ENCODE data around the gene CFAP221.

The CFAP221 gene

GRCh38 chr2:119567292-119567691 lies 23.0 kb downstream of the CFAP221 start:
- Histone ChIP-seq H3K9me3 (replicated peaks; ENCODE audit: insufficient read depth, low read length) (no peaks in the 10 kb centered on the region), H3K27ac (ENCODE audit: low read length) (no peak overlapping the region), H3K4me2 (ENCODE audit: low read depth, low read length) (no peak overlapping the region), H3K4me1 (ENCODE audit: low read length) (peaks cover 4% of the 10 kb centered on the region; the same call in 1 of the 2 replicates), H3K36me3 (replicated peaks; ENCODE audit: insufficient read depth, low read length) (no peaks in the 10 kb centered on the region), H3F3A (ENCODE audit: insufficient read depth, low read length) (no peaks in the 10 kb centered on the region), H4K20me1 (ENCODE audit: insufficient read depth, low read length) (no peaks in the 10 kb centered on the region), H2AFZ (ENCODE audit: low read length) (no peak overlapping the region), H3K27me3 (replicated peaks; ENCODE audit: insufficient read depth, low read length) (no peaks in the 10 kb centered on the region), H3K4me3 (ENCODE audit: low read length) (no peak overlapping the region), H3K9ac (ENCODE audit: low read length) (no peak overlapping the region), H3K9me2 (replicated peaks; ENCODE audit: insufficient read depth, low read length) (no peaks in the 10 kb centered on the region), H3K79me2 (ENCODE audit: low read length) (no peaks in the 10 kb centered on the region)
- TF ChIP-seq EZH2 (optimal IDR thresholded peaks at IDR 0.05; ENCODE audit: low read depth, low read length) = no peak
- TF ChIP-seq, protein P1, sequence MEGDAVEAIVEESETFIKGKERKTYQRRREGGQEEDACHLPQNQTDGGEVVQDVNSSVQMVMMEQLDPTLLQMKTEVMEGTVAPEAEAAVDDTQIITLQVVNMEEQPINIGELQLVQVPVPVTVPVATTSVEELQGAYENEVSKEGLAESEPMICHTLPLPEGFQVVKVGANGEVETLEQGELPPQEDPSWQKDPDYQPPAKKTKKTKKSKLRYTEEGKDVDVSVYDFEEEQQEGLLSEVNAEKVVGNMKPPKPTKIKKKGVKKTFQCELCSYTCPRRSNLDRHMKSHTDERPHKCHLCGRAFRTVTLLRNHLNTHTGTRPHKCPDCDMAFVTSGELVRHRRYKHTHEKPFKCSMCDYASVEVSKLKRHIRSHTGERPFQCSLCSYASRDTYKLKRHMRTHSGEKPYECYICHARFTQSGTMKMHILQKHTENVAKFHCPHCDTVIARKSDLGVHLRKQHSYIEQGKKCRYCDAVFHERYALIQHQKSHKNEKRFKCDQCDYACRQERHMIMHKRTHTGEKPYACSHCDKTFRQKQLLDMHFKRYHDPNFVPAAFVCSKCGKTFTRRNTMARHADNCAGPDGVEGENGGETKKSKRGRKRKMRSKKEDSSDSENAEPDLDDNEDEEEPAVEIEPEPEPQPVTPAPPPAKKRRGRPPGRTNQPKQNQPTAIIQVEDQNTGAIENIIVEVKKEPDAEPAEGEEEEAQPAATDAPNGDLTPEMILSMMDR (IDR thresholded peaks at IDR 0.05; ENCODE audit: low read length) = no peak
- TF ChIP-seq EZH2phosphoT487 (IDR thresholded peaks at IDR 0.05; ENCODE audit: low read length) = no peak
- no peak for DNase-seq

DNA sequence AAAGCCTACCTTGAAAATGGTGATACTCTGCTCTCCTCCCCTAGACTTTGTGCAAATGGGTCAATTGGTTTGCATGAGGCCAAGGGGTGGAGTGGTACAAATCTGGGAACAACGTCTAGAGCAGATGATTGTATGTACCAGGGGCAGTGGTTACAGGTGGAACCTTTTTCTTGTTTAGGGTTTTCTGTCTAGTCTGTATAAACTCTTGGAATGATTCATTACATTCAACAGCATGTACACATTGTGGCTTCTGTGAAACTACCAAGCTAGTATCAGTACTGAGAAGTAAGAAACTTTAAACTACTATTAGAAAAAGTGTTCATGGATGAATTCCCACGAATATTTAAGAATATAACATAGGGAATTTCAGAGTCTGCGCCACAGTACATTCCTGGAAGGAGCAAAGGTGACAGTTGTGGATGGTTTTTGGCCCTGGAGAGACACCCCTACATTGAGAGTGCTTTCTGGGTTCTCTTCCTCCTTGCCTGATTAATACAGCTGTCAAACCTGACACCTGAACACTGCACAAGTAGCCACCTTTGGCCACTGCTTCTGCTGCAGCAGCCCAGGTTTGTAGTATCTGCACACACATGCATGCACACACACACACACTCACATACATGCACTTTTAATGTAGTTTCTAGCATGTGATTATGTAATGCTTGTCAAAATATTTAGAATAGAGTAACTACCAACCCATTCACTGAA lies 30.0 kb downstream of the CFAP221 start:
- H3K4me2 ChIP-seq (ENCODE audit: low read depth, low read length) = peak overlapping the region; percentile 38
- no peaks in the 10 kb centered on the region for H3K9me2 ChIP-seq (replicated peaks; ENCODE audit: insufficient read depth, low read length)
- no peak overlapping the region for H3K4me3 ChIP-seq (ENCODE audit: low read length)
- no peaks in the 10 kb centered on the region for H3K27me3 ChIP-seq (replicated peaks; ENCODE audit: insufficient read depth, low read length)
- no peaks in the 10 kb centered on the region for H3K9me3 ChIP-seq (replicated peaks; ENCODE audit: insufficient read depth, low read length)
- peak overlapping the region; percentile 38; the same call in 1 of the 2 replicates for H3K27ac ChIP-seq (ENCODE audit: low read length)
- peaks cover 20% of the 10 kb centered on the region for H3F3A ChIP-seq (ENCODE audit: insufficient read depth, low read length)
- H3K79me2 ChIP-seq (ENCODE audit: low read length) = no peaks in the 10 kb centered on the region
- no peak overlapping the region for H3K9ac ChIP-seq (ENCODE audit: low read length)
- no peaks in the 10 kb centered on the region for H4K20me1 ChIP-seq (ENCODE audit: insufficient read depth, low read length)
- DNase-seq = peak; percentile 74
- no peaks in the 10 kb centered on the region for H3K36me3 ChIP-seq (replicated peaks; ENCODE audit: insufficient read depth, low read length)
- TF ChIP-seq, protein P1 (IDR thresholded peaks at IDR 0.05; ENCODE audit: low read length) = no peak
- TF ChIP-seq EZH2phosphoT487 (IDR thresholded peaks at IDR 0.05; ENCODE audit: low read length) = no peak
- TF ChIP-seq EZH2 (optimal IDR thresholded peaks at IDR 0.05; ENCODE audit: low read depth, low read length) = no peak
- H2AFZ ChIP-seq (ENCODE audit: low read length) = no peak overlapping the region
- peaks cover 31% of the 10 kb centered on the region for H3K4me1 ChIP-seq (ENCODE audit: low read length)

DNA sequence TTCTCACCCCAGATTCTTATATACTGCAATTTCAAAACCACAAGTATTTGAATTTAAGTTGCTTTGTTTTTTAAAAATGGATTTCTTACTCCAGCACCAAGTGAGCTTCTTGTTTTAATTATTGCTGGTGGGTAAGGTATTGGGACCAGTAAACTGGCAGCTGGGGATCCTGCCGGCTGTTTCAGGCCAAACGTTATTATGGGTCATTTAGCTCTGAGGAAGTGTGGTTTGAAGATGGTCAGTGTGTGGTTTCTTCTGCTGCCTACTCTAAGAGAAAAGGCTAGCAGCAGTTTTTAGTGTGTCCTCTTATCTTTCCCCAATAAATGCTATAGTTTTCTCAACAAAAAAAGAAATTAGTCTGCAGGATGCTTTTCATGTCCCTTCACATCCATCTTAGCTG lies 30.6 kb downstream of the CFAP221 start:
- H3K27ac ChIP-seq (ENCODE audit: low read length) = peak overlapping the region; percentile 38; the same call in 1 of the 2 replicates
- no peak overlapping the region for H3K9ac ChIP-seq (ENCODE audit: low read length)
- H3K9me2 ChIP-seq (replicated peaks; ENCODE audit: insufficient read depth, low read length) = no peaks in the 10 kb centered on the region
- H3K4me3 ChIP-seq (ENCODE audit: low read length) = no peak overlapping the region
- no peaks in the 10 kb centered on the region for H3K36me3 ChIP-seq (replicated peaks; ENCODE audit: insufficient read depth, low read length)
- no peaks in the 10 kb centered on the region for H3K79me2 ChIP-seq (ENCODE audit: low read length)
- no peak overlapping the region for H2AFZ ChIP-seq (ENCODE audit: low read length)
- TF ChIP-seq, protein P1 (IDR thresholded peaks at IDR 0.05; ENCODE audit: low read length) = no peak
- TF ChIP-seq EZH2phosphoT487 (IDR thresholded peaks at IDR 0.05; ENCODE audit: low read length) (no peak), EZH2 (optimal IDR thresholded peaks at IDR 0.05; ENCODE audit: low read depth, low read length) (no peak)
- DNase-seq = peak; percentile 28
- no peaks in the 10 kb centered on the region for H3K9me3 ChIP-seq (replicated peaks; ENCODE audit: insufficient read depth, low read length)
- H3K4me1 ChIP-seq (ENCODE audit: low read length) = peaks cover 31% of the 10 kb centered on the region
- H4K20me1 ChIP-seq (ENCODE audit: insufficient read depth, low read length) = no peaks in the 10 kb centered on the region
- H3K27me3 ChIP-seq (replicated peaks; ENCODE audit: insufficient read depth, low read length) = no peaks in the 10 kb centered on the region
- peaks cover 20% of the 10 kb centered on the region for H3F3A ChIP-seq (ENCODE audit: insufficient read depth, low read length)
- peak overlapping the region; percentile 38 for H3K4me2 ChIP-seq (ENCODE audit: low read depth, low read length)
